IMR-90 (cell line): ENCODE results near the gene GJD2. TPM values are rescaled to one million over a fixed set of nuclear protein-coding genes. Genes with fewer than 3 reads are reported as not detected.

Experiments used
- ATAC-seq: fragments of 200-7000 bp; cut with Tn5 transposase; 2 replicates; pipeline ENCODE4 v1.9.1; 2020; ENCODE audit warnings: low read depth, mild to moderate bottlenecking, moderate library complexity
- BruUV-seq: library from RNA; stranded (reverse); fragments of 400-500 nt; replicated peaks from 2 replicates; lab custom pipeline; 2021; lab: Mats Ljungman, UMichigan
- CTCF ChIA-PET: fragments of 300-600 bp; formaldehyde crosslinking; extraction: SDS; loops from one replicate; lab custom pipeline; 2021; ENCODE audit warnings: antibody characterized with exemption; lab: Yijun Ruan, JAX
- POLR2A ChIA-PET: fragments of 300-600 bp; sonication (Branson Sonifier 250); formaldehyde crosslinking; loops from one replicate; lab custom pipeline; 2022; ENCODE audit warnings: antibody characterized with exemption; ENCODE audit not compliant: unreplicated experiment; lab: Charles Lee
- DNase-seq: peaks from one replicate; pipeline ENCODE4 v3.0.0; 2013
- H2AFZ ChIP-seq: replicated peaks from 2 replicates; pipeline ENCODE3; 2013; ENCODE audit warnings: low read length, mild to moderate bottlenecking; ENCODE audit not compliant: poor library complexity
- H2AK5ac ChIP-seq: 2 replicates; pipeline ENCODE4 v1.6.1; 2013; ENCODE audit warnings: low read depth, low read length, inconsistent platforms
- H2AK9ac ChIP-seq: replicated peaks from 2 replicates; pipeline ENCODE3; 2013; ENCODE audit warnings: mild to moderate bottlenecking, low read depth, low read length, moderate library complexity; ENCODE audit not compliant: poor library complexity
- H2BK120ac ChIP-seq: 2 replicates; pipeline ENCODE4 v1.6.1; 2013; ENCODE audit warnings: low read depth, low read length, inconsistent platforms
- H2BK15ac ChIP-seq: 3 replicates; pipeline ENCODE4 v1.6.1; 2013; ENCODE audit warnings: low read depth, low read length, inconsistent platforms
- H2BK20ac ChIP-seq: 2 replicates; pipeline ENCODE4 v1.6.1; 2013; ENCODE audit warnings: low read depth, mild to moderate bottlenecking, inconsistent platforms, low read length, moderate library complexity
- H2BK5ac ChIP-seq: 2 replicates; pipeline ENCODE4 v1.6.1; 2013; ENCODE audit warnings: mild to moderate bottlenecking, low read depth, low read length, inconsistent platforms; ENCODE audit not compliant: poor library complexity, severe bottlenecking
- H3K14ac ChIP-seq: replicated peaks from 2 replicates; pipeline ENCODE4 v1.6.1; 2013; ENCODE audit warnings: low read depth, low read length, inconsistent platforms
- H3K18ac ChIP-seq: 2 replicates; pipeline ENCODE4 v1.6.1; 2013; ENCODE audit warnings: low read depth, low read length, control low read depth
- H3K23ac ChIP-seq: 2 replicates; pipeline ENCODE4 v1.6.1; 2013; ENCODE audit warnings: low read depth, low read length, inconsistent platforms
- H3K27ac ChIP-seq: 2 replicates; pipeline ENCODE4 v1.5.1; 2013; ENCODE audit warnings: mild to moderate bottlenecking, control low read depth, low read length; ENCODE audit not compliant: insufficient read depth
- H3K27me3 ChIP-seq: 2 replicates; pipeline ENCODE4 v1.6.1; 2013; ENCODE audit warnings: low read length; ENCODE audit not compliant: control insufficient read depth, insufficient read depth
- H3K36me3 ChIP-seq: 2 replicates; pipeline ENCODE4 v1.6.1; 2013; ENCODE audit warnings: low read length, mixed read lengths; ENCODE audit not compliant: control insufficient read depth, insufficient read depth
- H3K4ac ChIP-seq: 2 replicates; pipeline ENCODE4 v1.6.1; 2013; ENCODE audit warnings: low read depth, low read length, inconsistent platforms
- H3K4me1 ChIP-seq: 2 replicates; pipeline ENCODE4 v1.6.1; 2013; ENCODE audit warnings: low read length, mixed read lengths; ENCODE audit not compliant: control insufficient read depth, insufficient read depth
- H3K4me2 ChIP-seq: 2 replicates; pipeline ENCODE4 v1.6.1; 2013; ENCODE audit warnings: low read depth, mild to moderate bottlenecking, control low read depth, low read length, moderate library complexity
- H3K4me3 ChIP-seq: 2 replicates; pipeline ENCODE4 v1.5.1; 2013; ENCODE audit warnings: low read depth, mild to moderate bottlenecking, control low read depth, low read length, moderate library complexity; ENCODE audit not compliant: insufficient read depth
- H3K56ac ChIP-seq: 2 replicates; pipeline ENCODE4 v1.6.1; 2013; ENCODE audit warnings: low read length, inconsistent platforms; ENCODE audit not compliant: insufficient read depth; ENCODE audit errors: extremely low read depth
- H3K79me1 ChIP-seq, 2 experiments: 2 replicates each; pipeline ENCODE4 v1.6.1; 2013; ENCODE audit warnings: low read length in 2 of 2, inconsistent platforms in 1 of 2, low read depth in 1 of 2
- H3K9ac ChIP-seq: 2 replicates; pipeline ENCODE4 v1.6.1; 2013; ENCODE audit warnings: low read depth, low read length, control low read depth
- H3K9me1 ChIP-seq: 2 replicates; pipeline ENCODE4 v1.6.1; 2013; ENCODE audit warnings: low read length, inconsistent platforms; ENCODE audit not compliant: insufficient read depth
- H3K9me3 ChIP-seq: 2 replicates; pipeline ENCODE4 v1.6.1; 2013; ENCODE audit warnings: low read length; ENCODE audit not compliant: control insufficient read depth, insufficient read depth
- H4K20me1 ChIP-seq: 2 replicates; pipeline ENCODE4 v1.6.1; 2013; ENCODE audit warnings: low read length, inconsistent platforms; ENCODE audit not compliant: insufficient read depth
- H4K5ac ChIP-seq: 2 replicates; pipeline ENCODE4 v1.6.1; 2013; ENCODE audit warnings: mild to moderate bottlenecking, low read depth, low read length, control low read depth
- H4K8ac ChIP-seq, 2 experiments: 2 replicates each; pipeline ENCODE4 v1.6.1; 2013; ENCODE audit warnings: low read depth in 2 of 2, low read length in 2 of 2, control low read depth in 1 of 2, inconsistent platforms in 1 of 2
- H4K91ac ChIP-seq: 2 replicates; pipeline ENCODE4 v1.6.1; 2013; ENCODE audit warnings: low read depth, low read length, inconsistent platforms; ENCODE audit not compliant: insufficient read depth
- CTCF ChIP-seq: conservative IDR thresholded peaks from 2 replicates; pipeline ENCODE4 v1.5.1; 2012; ENCODE audit warnings: mild to moderate bottlenecking, low read depth, low read length, improper control_type of control experiment
- ELK1 ChIP-seq: fragments of 150-350 bp; IDR thresholded peaks from 2 replicates; pipeline ENCODE4 v1.6.1; 2016; ENCODE audit warnings: low read depth, mild to moderate bottlenecking, low read length, moderate library complexity, borderline replicate concordance
- FOS ChIP-seq: fragments of 150-350 bp; IDR thresholded peaks from 2 replicates; pipeline ENCODE4 v1.6.1; 2016; ENCODE audit warnings: low read depth, low read length
- MXI1 ChIP-seq: IDR thresholded peaks from 2 replicates; pipeline ENCODE4 v1.6.1; 2012; ENCODE audit warnings: low read depth, mild to moderate bottlenecking, low read length, moderate library complexity, borderline replicate concordance
- POLR2A ChIP-seq: IDR thresholded peaks from 2 replicates; pipeline ENCODE4 v1.6.1; 2012; ENCODE audit warnings: mild to moderate bottlenecking, low read depth, low read length
- RAD21 ChIP-seq: IDR thresholded peaks from 2 replicates; pipeline ENCODE4 v1.6.1; 2012; ENCODE audit warnings: low read length, improper control_type of control experiment
- RCOR1 ChIP-seq: IDR thresholded peaks from 2 replicates; pipeline ENCODE4 v1.6.1; 2012; ENCODE audit warnings: mild to moderate bottlenecking, low read length, improper control_type of control experiment; ENCODE audit not compliant: insufficient replicate concordance
- SMC3 ChIP-seq: fragments of 150-350 bp; IDR thresholded peaks from 2 replicates; pipeline ENCODE4 v1.6.1; 2016; ENCODE audit warnings: low read depth, mild to moderate bottlenecking, antibody characterized with exemption, low read length, moderate library complexity
- USF2 ChIP-seq: fragments of 150-350 bp; IDR thresholded peaks from 2 replicates; pipeline ENCODE4 v1.6.1; 2017; ENCODE audit warnings: mild to moderate bottlenecking, antibody characterized with exemption, low read length, low read depth
- WGBS, 2 experiments: methylation state at CpG; one replicate each; pipeline versions ENCODE4 v1.1.5 to v1.1.7; 2013; ENCODE audit warnings: missing lambda C conversion rate in 2 of 2; ENCODE audit not compliant: insufficient read length in 1 of 2; ENCODE audit errors: extremely low coverage in 2 of 2; 5-methylcytosine and 5-hydroxymethylcytosine counted together
- dilution Hi-C: fragments of 300-500 bp; cut with HindIII; formaldehyde crosslinking; loops from one replicate; pipeline ENCODE4 v1.14.3; 2018; ENCODE audit warnings: low sequenced_read_pairs; ENCODE audit not compliant: unreplicated experiment
- in situ Hi-C: fragments of 300-500 bp; cut with MboI; formaldehyde crosslinking; loops from 3 replicates; pipeline ENCODE4 v1.14.3; 2019; ENCODE audit warnings: low sequenced_read_pairs, inconsistent platforms, mixed read lengths
- intact Hi-C: fragments of 100-400 bp; cut with micrococcal nuclease; formaldehyde crosslinking; loops from 2 replicates; pipeline ENCODE4 v1.10.0; 2022
- polyA plus RNA-seq, 3 experiments: library from polyadenylated mRNA; depleted of rRNA; stranded (reverse); fragments of >200 nt; gene quantifications; 2 replicates each; pipeline ENCODE4 v1.2.3, GENCODE V29; 2012; ENCODE audit warnings: low replicate concordance in 1 of 3
- total RNA-seq: library from RNA; depleted of rRNA; stranded (reverse); fragments of >200 nt; gene quantifications from 2 replicates; pipeline ENCODE4 v1.2.3, GENCODE V29; 2012

The GJD2 gene
- total and polyA plus RNA-seq, 2 of the 4 experiments (the other 2 are of a cell fraction): not detected

GRCh38 chr15:34738002-34738401, 16.8 kb downstream of the GJD2 start:
- DNase-seq: no peak
- dilution Hi-C loops (no loop called here), intact Hi-C loops (no loop called here), in situ Hi-C loops (no loop called here)
- H3K9ac ChIP-seq: no peak overlapping the region
- peaks cover 38% of the 10 kb centered on the region for H3K27me3 ChIP-seq
- H3K4ac ChIP-seq: no peak overlapping the region
- H3K27ac ChIP-seq: no peak overlapping the region
- ChIA-PET POLR2A (no interaction called here), CTCF (no interaction called here)
- H3K56ac ChIP-seq: no peak overlapping the region
- H3K18ac ChIP-seq: no peak overlapping the region
- H4K20me1 ChIP-seq: no peaks in the 10 kb centered on the region
- no CpG with 5 or more reads among the region's 2 CpGs for WGBS, 2 experiments
- H2AFZ ChIP-seq: no peak overlapping the region
- H3K9me3 ChIP-seq: no peaks in the 10 kb centered on the region
- no peak overlapping the region for H2BK5ac ChIP-seq
- ATAC-seq: no peak
- H3K79me1 ChIP-seq: no peaks in the 10 kb centered on the region
- no peak overlapping the region for H3K23ac ChIP-seq
- H4K8ac ChIP-seq: no peak overlapping the region
- no peak overlapping the region for H4K91ac ChIP-seq
- no peak overlapping the region for H2BK20ac ChIP-seq
- no peak overlapping the region for H2AK5ac ChIP-seq
- no peak overlapping the region for H3K4me3 ChIP-seq
- H2BK15ac ChIP-seq: no peak overlapping the region; the same call in 2 of the 3 replicates
- H3K14ac ChIP-seq: no peak overlapping the region
- no peaks in the 10 kb centered on the region for H3K36me3 ChIP-seq
- no peaks in the 10 kb centered on the region for H3K4me1 ChIP-seq
- H3K9me1 ChIP-seq: no peaks in the 10 kb centered on the region
- no peak overlapping the region for H2BK120ac ChIP-seq
- no peak overlapping the region for H4K5ac ChIP-seq
- no peak overlapping the region for H2AK9ac ChIP-seq
- no peak overlapping the region for H3K4me2 ChIP-seq
- no peak for TF ChIP-seq CTCF
- no peak for TF ChIP-seq POLR2A
- TF ChIP-seq SMC3: no peak
- TF ChIP-seq USF2: no peak
- TF ChIP-seq MXI1: no peak
- no peak for TF ChIP-seq FOS
- TF ChIP-seq RCOR1: no peak
- no peak for TF ChIP-seq RAD21
- no peak for TF ChIP-seq ELK1
- BruUV-seq: no TSS peak
